HepG2 (cell line): ENCODE results near the gene GPSM1. TPM values are rescaled to one million over a fixed set of nuclear protein-coding genes. Genes with fewer than 3 reads are reported as not detected.

Source experiments
- ATAC-seq: fragments of 200-7000 bp; cut with Tn5 transposase; 3 replicates; pipeline ENCODE4 v1.9.1; 2020; ENCODE audit warnings: mild to moderate bottlenecking, moderate library complexity
- BruUV-seq: library from RNA; stranded (reverse); fragments of 400-500 nt; replicated peaks from 2 replicates; lab custom pipeline; 2021; lab: Mats Ljungman, UMichigan
- CTCF ChIA-PET: fragments of 300-600 bp; formaldehyde crosslinking; extraction: SDS; loops from one replicate; lab custom pipeline; 2021; ENCODE audit warnings: low total read pairs, inconsistent platforms, low intra/inter-chr PET ratio; lab: Yijun Ruan, JAX
- POLR2A ChIA-PET: fragments of 350-600 bp; sonication (Branson Sonifier 250); formaldehyde crosslinking; loops from one replicate; lab custom pipeline; 2020; ENCODE audit warnings: antibody characterized with exemption, inconsistent platforms; lab: Yijun Ruan, JAX
- DNase-seq: peaks from one replicate; pipeline ENCODE4 v3.0.0-alpha.2; 2015; ENCODE audit warnings: low spot score
- FAIRE-seq: peaks from 3 replicates; lab custom pipeline; 2011; peaks lifted over from hg19 to GRCh38; lab: Jason Lieb, UNC
- H2AFZ ChIP-seq: one replicate; pipeline ENCODE4 v1.6.1; 2011; ENCODE audit warnings: low read length, inconsistent platforms
- H3K27ac ChIP-seq: fragments of 300-600 bp; 3 replicates; pipeline ENCODE4 v1.8.0; 2011; ENCODE audit warnings: mixed run types, mild to moderate bottlenecking, mixed read lengths, low read length, inconsistent platforms; ENCODE audit not compliant: insufficient read depth; ENCODE audit errors: extremely low read length
- H3K27me3 ChIP-seq, 2 experiments: fragments of 200-600 bp in 1 of 2; 2 replicates in 1 of 2; 3 replicates in 1 of 2; pipeline versions ENCODE4 v1.6.0 to v1.8.0; 2011; ENCODE audit warnings: low read length in 2 of 2, mild to moderate bottlenecking in 2 of 2, moderate library complexity in 2 of 2, inconsistent platforms in 1 of 2; ENCODE audit not compliant: insufficient read depth in 2 of 2, control insufficient read depth in 1 of 2
- H3K36me3 ChIP-seq, 2 experiments: fragments of 200-600 bp in 1 of 2; replicated peaks in 1 of 2; 2 replicates in 1 of 2; 3 replicates in 1 of 2; pipeline versions ENCODE4 v1.5.1 to v1.8.0; 2011; ENCODE audit warnings: low read length in 2 of 2, inconsistent platforms in 1 of 2; ENCODE audit not compliant: insufficient read depth in 2 of 2, control insufficient read depth in 1 of 2
- H3K4me1 ChIP-seq: 2 replicates; pipeline ENCODE4 v1.5.1; 2012; ENCODE audit warnings: low read length, inconsistent platforms; ENCODE audit not compliant: insufficient read depth
- H3K4me2 ChIP-seq: 2 replicates; pipeline ENCODE4 v1.6.0; 2011; ENCODE audit warnings: low read depth, low read length, inconsistent platforms
- H3K4me3 ChIP-seq, 3 experiments: fragments of 200-600 bp in 1 of 3; sonication (generic), shearing (Covaris generic) in 1 of 3; replicated peaks in 1 of 3; 2 replicates each; pipeline ENCODE4 v1.5.1; 2011 to 2016; ENCODE audit warnings: low read length in 3 of 3, inconsistent platforms in 2 of 3, low read depth in 2 of 3, mild to moderate bottlenecking in 2 of 3, control low read depth in 1 of 3, mixed read lengths in 1 of 3; ENCODE audit not compliant: insufficient read depth in 1 of 3
- H3K79me2 ChIP-seq: one replicate; pipeline ENCODE4 v1.6.1; 2011; ENCODE audit warnings: low read length, inconsistent platforms; ENCODE audit not compliant: insufficient read depth
- H3K9ac ChIP-seq: 2 replicates; pipeline ENCODE4 v1.6.0; 2011; ENCODE audit warnings: mild to moderate bottlenecking, low read depth, low read length, inconsistent platforms; ENCODE audit not compliant: insufficient read depth
- H3K9me3 ChIP-seq: 2 replicates; pipeline ENCODE4 v1.5.1; 2012; ENCODE audit warnings: mild to moderate bottlenecking, low read length
- H4K20me1 ChIP-seq: 2 replicates; pipeline ENCODE4 v1.6.0; 2011; ENCODE audit warnings: inconsistent platforms, mild to moderate bottlenecking, low read length, moderate library complexity; ENCODE audit not compliant: insufficient read depth
- AGO2 ChIP-seq: fragments of 200-400 bp; formaldehyde crosslinking; optimal IDR thresholded peaks from 2 replicates; pipeline ENCODE3; 2017; ENCODE audit warnings: mild to moderate bottlenecking, low read depth, low read length, moderate library complexity
- CREBL2 ChIP-seq: sonication (generic); formaldehyde crosslinking; IDR thresholded peaks from 2 replicates; pipeline ENCODE4 v1.8.1; 2023; ENCODE audit warnings: missing genetic modification reagents, mild to moderate bottlenecking, borderline replicate concordance
- DNMT1 ChIP-seq: sonication (generic); formaldehyde crosslinking; IDR thresholded peaks from 2 replicates; pipeline ENCODE4 v1.5.1; 2020; ENCODE audit warnings: mild to moderate bottlenecking, missing genetic modification reagents
- GPBP1L1 ChIP-seq: sonication (generic); formaldehyde crosslinking; IDR thresholded peaks from 2 replicates; pipeline ENCODE4 v1.5.0; 2020; ENCODE audit warnings: mild to moderate bottlenecking, missing genetic modification reagents
- HOXA9 ChIP-seq: sonication (generic); formaldehyde crosslinking; IDR thresholded peaks from 2 replicates; pipeline ENCODE4 v1.8.1; 2022; ENCODE audit warnings: missing genetic modification reagents, mild to moderate bottlenecking, moderate library complexity, borderline replicate concordance
- IKZF4 ChIP-seq: sonication (generic); formaldehyde crosslinking; IDR thresholded peaks from 2 replicates; pipeline ENCODE4 v1.5.1; 2020; ENCODE audit warnings: borderline replicate concordance, mild to moderate bottlenecking, low read depth, missing genetic modification reagents; ENCODE audit errors: not compliant biosample characterization
- MYPOP ChIP-seq: sonication (generic); formaldehyde crosslinking; IDR thresholded peaks from 2 replicates; pipeline ENCODE4 v1.8.1; 2023; ENCODE audit warnings: mild to moderate bottlenecking, moderate library complexity, missing genetic modification reagents
- NR0B2 ChIP-seq: sonication (generic); formaldehyde crosslinking; IDR thresholded peaks from 2 replicates; pipeline ENCODE4 v1.4.0; 2020; ENCODE audit warnings: mild to moderate bottlenecking, missing genetic modification reagents
- TEAD3 ChIP-seq: optimal IDR thresholded peaks from 2 replicates; pipeline ENCODE3; 2016; ENCODE audit warnings: borderline replicate concordance
- ZNF264 ChIP-seq: sonication (generic); formaldehyde crosslinking; IDR thresholded peaks from 2 replicates; pipeline ENCODE4 v1.4.0; 2020; ENCODE audit warnings: missing genetic modification reagents
- ZNF552 ChIP-seq: sonication (generic); formaldehyde crosslinking; IDR thresholded peaks from 2 replicates; pipeline ENCODE4 v1.9.0; 2022; ENCODE audit warnings: missing genetic modification reagents, mild to moderate bottlenecking, borderline replicate concordance
- ZNF629 ChIP-seq: sonication (generic); formaldehyde crosslinking; conservative IDR thresholded peaks from 2 replicates; pipeline ENCODE4 v1.5.0; 2020; ENCODE audit warnings: missing genetic modification reagents
- ZNF841 ChIP-seq: sonication (generic); formaldehyde crosslinking; IDR thresholded peaks from 2 replicates; pipeline ENCODE4 v1.8.1; 2023; ENCODE audit warnings: missing genetic modification reagents, borderline replicate concordance
- ZUFSP ChIP-seq: sonication (generic); formaldehyde crosslinking; IDR thresholded peaks from 2 replicates; pipeline ENCODE4 v1.9.0; 2021; ENCODE audit warnings: missing genetic modification reagents, mild to moderate bottlenecking, borderline replicate concordance
- WGBS: methylation state at CpG from one replicate; pipeline ENCODE4 v1.1.6; 2017; ENCODE audit warnings: low lambda C conversion rate; 5-methylcytosine and 5-hydroxymethylcytosine counted together
- in situ Hi-C: cut with HindIII; loops from 2 replicates; pipeline ENCODE4 v1.10.0; 2017; ENCODE audit warnings: low pct_unique_long_range_greater_than_20kb; ENCODE audit not compliant: extremely low pct_ligation_motif_present
- intact Hi-C: fragments of 100-400 bp; cut with micrococcal nuclease; formaldehyde crosslinking; loops from one replicate; pipeline ENCODE4 v1.10.0; 2022; ENCODE audit not compliant: unreplicated experiment
- polyA plus RNA-seq, 8 experiments: library from polyadenylated mRNA; depleted of rRNA in 3 of 8; stranded (reverse) in 7 of 8; unstranded in 1 of 8; fragments of >200 nt; fragmentation: Illumina TruSeq in 4 of 8; extraction: Trizol in 4 of 8; gene quantifications; 2 replicates each; pipeline versions ENCODE4 v1.2.1 to v1.2.3, GENCODE V29; 2011 to 2016; ENCODE audit warnings: low read depth in 4 of 8, missing spikeins in 1 of 8, mixed read lengths in 1 of 8; ENCODE audit not compliant: insufficient read depth in 1 of 8
- total RNA-seq, 5 experiments: library from RNA; depleted of rRNA; stranded (reverse); fragments of >200 nt; fragmentation: Illumina TruSeq; extraction: Trizol; gene quantifications; 2 replicates each; pipeline ENCODE4 v1.2.3, GENCODE V29; 2016; ENCODE audit warnings: low read depth in 1 of 5

The GPSM1 gene
- total and polyA plus RNA-seq, 2 of the 13 experiments (the other 11 are each of a cell fraction or from before 2014, with no cell fraction given), result 1.0 to 2.4 TPM

- TF ChIP-seq ZNF841 (CRISPR knock-in tag), result no peak
These were observed 45.4 kb downstream of the GPSM1 start (continued) for GRCh38 chr9:136372561-136373299.

- no peaks in the 10 kb centered on the region for H4K20me1 ChIP-seq
- no peaks in the 10 kb centered on the region; a peak in 1 of 5 replicates for H3K27me3 ChIP-seq
- peak within 1 kb of the TSS; percentile 76 for H3K9ac ChIP-seq
- peaks cover 22% of the 10 kb centered on the region for H3K4me1 ChIP-seq
- peak; percentile 83 for ATAC-seq
- CTCF ChIA-PET, result interaction anchor here (1.1 to 3.1 kb wide), 4 partner anchors 10 to 34 kb away, joined by 3 to 18 read pairs (median 4); partner anchors contain the start of gene DNLZ
- 8% methylated on average over 5 of the region's 27 CpGs for WGBS
- BruUV-seq, result no TSS peak
- H3K36me3 ChIP-seq, result peaks cover 0 to 2% of the 10 kb centered on the region in 2 experiments; a peak in 1 of 5 replicates
- no peaks in the 10 kb centered on the region for H3K9me3 ChIP-seq
- intact Hi-C loops, result loop anchor here (2.0 to 5.0 kb wide), 2 partner anchors 36 to 61 kb away; no protein-coding TSS in a partner anchor
- peak within 1 kb of the TSS; percentile 50 for H3K27ac ChIP-seq
- in situ Hi-C loops, result no loop called here
- FAIRE-seq, result peak; percentile 53
- POLR2A ChIA-PET, result interaction anchor here (1.1 to 4.0 kb wide), 5 partner anchors 10 to 39 kb away, joined by 3 to 38 read pairs (median 4); partner anchors contain the start of gene DNLZ
- H3K4me3 ChIP-seq, result peak within 1 kb of the TSS; percentile 68 to 85 (median 72)
- H3K79me2 ChIP-seq, result no peaks in the 10 kb centered on the region
- peak within 1 kb of the TSS; percentile 37 for H2AFZ ChIP-seq
- peak; percentile 66 for DNase-seq
- peak within 1 kb of the TSS; percentile 98 for H3K4me2 ChIP-seq
- peak; percentile 67; the same call in 1 of the 2 replicates for TF ChIP-seq NR0B2 (CRISPR knock-in tag)
- TF ChIP-seq ZNF552, result no peak
- TF ChIP-seq MYPOP (CRISPR knock-in tag), result no peak
- no peak for TF ChIP-seq IKZF4 (CRISPR knock-in tag)
- TF ChIP-seq ZNF264 (CRISPR knock-in tag), result no peak
- no peak for TF ChIP-seq HOXA9 (CRISPR knock-in tag)
- no peak for TF ChIP-seq ZNF629
- TF ChIP-seq DNMT1 (CRISPR knock-in tag), result no peak
- TF ChIP-seq GPBP1L1 (CRISPR knock-in tag), result no peak
- TF ChIP-seq TEAD3 (CRISPR knock-in tag), result no peak
- TF ChIP-seq CREBL2 (CRISPR knock-in tag), result no peak
- no peak for TF ChIP-seq ZUFSP
- TF ChIP-seq AGO2, result peak; percentile 52
These were observed 46.2 kb downstream of the GPSM1 start, which contains the start of gene CARD9 for GRCh38 chr9:136373300-136374182. CARD9 (minus strand) TSS chr9:136373669; CDS start chr9:136372078, 1,591 bp downstream.
